Measurements from ENCODE around the gene CTSS. TPM values are rescaled to one million over a fixed set of nuclear protein-coding genes. Genes with fewer than 3 reads are reported as not detected.

Gene CTSS
- total and polyA plus RNA-seq, 2 donors (not counting 3 experiments of a cell fraction or from before 2014, with no cell fraction given): 4.0 to 11.1 TPM

GRCh38 chr1:150778409-150778808, 12.8 kb upstream of the CTSS start:
- no peaks in the 10 kb centered on the region for H3K4me1 ChIP-seq (ENCODE audit: control insufficient read depth, extremely low read depth, insufficient read depth, low read length)
- H2AFZ ChIP-seq (ENCODE audit: low read depth, low read length): no peak overlapping the region
- H3K4me2 ChIP-seq (ENCODE audit: insufficient read depth, low read length): no peak overlapping the region
- FAIRE-seq: no peak
- no peaks in the 10 kb centered on the region for H4K20me1 ChIP-seq (replicated peaks; ENCODE audit: control insufficient read depth, extremely low read depth, insufficient read depth, low read length)
- H3K9me3 ChIP-seq (replicated peaks; ENCODE audit: control insufficient read depth, insufficient read depth, low read length): no peaks in the 10 kb centered on the region
- H3K9me1 ChIP-seq (replicated peaks; ENCODE audit: control insufficient read depth, extremely low read depth, insufficient read depth, low read length): no peaks in the 10 kb centered on the region
- dilution Hi-C loops (cut with MboI; ENCODE audit: extremely low pct_ligation_motif_present, low sequenced_read_pairs): no loop called here
- H3K4me3 ChIP-seq (replicated peaks in 1 of 3; ENCODE audit: insufficient read depth in 1 of 3, low read depth in 1 of 3, low read length in 3 of 3): no peak overlapping the region
- no peaks in the 10 kb centered on the region for H3K36me3 ChIP-seq (ENCODE audit: control insufficient read depth in 2 of 2, extremely low read depth in 1 of 2, insufficient read depth in 2 of 2, low read length in 2 of 2)
- no TSS peak for BruUV-seq (replicated peaks)
- CTCF ChIA-PET: interaction anchor here (1.0 kb wide), 1 partner anchor 13 kb away, joined by 3 read pairs; no protein-coding TSS in a partner anchor
- no peaks in the 10 kb centered on the region for H3K27me3 ChIP-seq (ENCODE audit: control insufficient read depth in 2 of 2, insufficient read depth in 2 of 2, low read length in 2 of 2)
- POLR2A ChIA-PET: no interaction called here
- no peak for DNase-seq (ENCODE audit: low read depth, low spot score)
- TF ChIP-seq MYC (IDR thresholded peaks at IDR 0.05; ENCODE audit: low read depth, low read length) (no peak), POLR2A (IDR thresholded peaks at IDR 0.05; ENCODE audit: low read depth, low read length) (no peak), GATA2 (IDR thresholded peaks at IDR 0.05; ENCODE audit: insufficient read depth, insufficient read length, low read depth, low read length) (no peak), JUN (IDR thresholded peaks at IDR 0.05; ENCODE audit: borderline replicate concordance, insufficient read depth, insufficient read length, low read depth) (no peak), EZH2 (IDR thresholded peaks at IDR 0.05; ENCODE audit: borderline replicate concordance, low read depth, low read length, severe bottlenecking) (no peak), MAX (IDR thresholded peaks at IDR 0.05; ENCODE audit: insufficient read depth, insufficient read length) (no peak), POLR2AphosphoS5 (IDR thresholded peaks at IDR 0.05; ENCODE audit: insufficient read depth, low read depth, low read length) (no peak), FOS (IDR thresholded peaks at IDR 0.05; ENCODE audit: borderline replicate concordance, insufficient read depth, low read length) (no peak)
- TF ChIP-seq, protein P1, sequence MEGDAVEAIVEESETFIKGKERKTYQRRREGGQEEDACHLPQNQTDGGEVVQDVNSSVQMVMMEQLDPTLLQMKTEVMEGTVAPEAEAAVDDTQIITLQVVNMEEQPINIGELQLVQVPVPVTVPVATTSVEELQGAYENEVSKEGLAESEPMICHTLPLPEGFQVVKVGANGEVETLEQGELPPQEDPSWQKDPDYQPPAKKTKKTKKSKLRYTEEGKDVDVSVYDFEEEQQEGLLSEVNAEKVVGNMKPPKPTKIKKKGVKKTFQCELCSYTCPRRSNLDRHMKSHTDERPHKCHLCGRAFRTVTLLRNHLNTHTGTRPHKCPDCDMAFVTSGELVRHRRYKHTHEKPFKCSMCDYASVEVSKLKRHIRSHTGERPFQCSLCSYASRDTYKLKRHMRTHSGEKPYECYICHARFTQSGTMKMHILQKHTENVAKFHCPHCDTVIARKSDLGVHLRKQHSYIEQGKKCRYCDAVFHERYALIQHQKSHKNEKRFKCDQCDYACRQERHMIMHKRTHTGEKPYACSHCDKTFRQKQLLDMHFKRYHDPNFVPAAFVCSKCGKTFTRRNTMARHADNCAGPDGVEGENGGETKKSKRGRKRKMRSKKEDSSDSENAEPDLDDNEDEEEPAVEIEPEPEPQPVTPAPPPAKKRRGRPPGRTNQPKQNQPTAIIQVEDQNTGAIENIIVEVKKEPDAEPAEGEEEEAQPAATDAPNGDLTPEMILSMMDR (IDR thresholded peaks at IDR 0.05; ENCODE audit: extremely low read depth in 1 of 2, insufficient read depth in 1 of 2, low read depth in 1 of 2, low read length in 2 of 2): no peak
- no peak overlapping the region for H3K9ac ChIP-seq (replicated peaks; ENCODE audit: extremely low read depth, insufficient read depth, low read length)
- intact Hi-C loops (cut with micrococcal nuclease): no loop called here
- H3K79me2 ChIP-seq (ENCODE audit: control insufficient read depth, insufficient read depth, low read length): no peaks in the 10 kb centered on the region
- H3K27ac ChIP-seq (ENCODE audit: insufficient read depth, low read depth, low read length): no peak overlapping the region

Data from endothelial cell of umbilical vein (primary cell).